Hepatocyte (in vitro differentiated cells): ENCODE results near the gene TEX13A. TPM values are rescaled to one million over a fixed set of nuclear protein-coding genes. Genes with fewer than 3 reads are reported as not detected.

ENCODE experiments used
- DNase-seq: peaks from one replicate; pipeline ENCODE4 v3.0.0-alpha.2; 2016; ENCODE audit warnings: low spot score
- H2AFZ ChIP-seq: fragments of 200-600 bp; sonication (generic); 2 replicates; pipeline ENCODE4 v1.6.0; 2016; ENCODE audit warnings: antibody characterized with exemption, mild to moderate bottlenecking
- H3K27ac ChIP-seq: fragments of 200-600 bp; sonication (generic); 2 replicates; pipeline ENCODE4 v1.5.1; 2016; ENCODE audit warnings: mild to moderate bottlenecking
- H3K27me3 ChIP-seq: fragments of 200-600 bp; sonication (generic); 2 replicates; pipeline ENCODE4 v1.6.1; 2016
- H3K36me3 ChIP-seq: fragments of 200-600 bp; sonication (generic); replicated peaks from 2 replicates; pipeline ENCODE4 v1.5.1; 2016; ENCODE audit warnings: low read depth; ENCODE audit not compliant: insufficient read depth
- H3K4me1 ChIP-seq: fragments of 200-600 bp; sonication (generic); 2 replicates; pipeline ENCODE4 v1.5.1; 2016; ENCODE audit warnings: mild to moderate bottlenecking, moderate library complexity; ENCODE audit not compliant: insufficient read depth
- H3K4me2 ChIP-seq: fragments of 200-600 bp; sonication (generic); 2 replicates; pipeline ENCODE4 v1.6.0; 2016
- H3K4me3 ChIP-seq: fragments of 200-600 bp; sonication (generic); 2 replicates; pipeline ENCODE4 v1.5.1; 2016; ENCODE audit warnings: mild to moderate bottlenecking
- H3K79me2 ChIP-seq: fragments of 200-600 bp; sonication (generic); 2 replicates; pipeline ENCODE4 v1.6.0; 2017; ENCODE audit warnings: mild to moderate bottlenecking
- H3K9me2 ChIP-seq: fragments of 200-600 bp; sonication (generic); replicated peaks from 2 replicates; pipeline ENCODE4 v1.6.0; 2017; ENCODE audit warnings: mild to moderate bottlenecking; ENCODE audit not compliant: insufficient read depth
- H3K9me3 ChIP-seq: fragments of 200-600 bp; sonication (generic); 2 replicates; pipeline ENCODE4 v1.5.1; 2016; ENCODE audit warnings: low read depth, mild to moderate bottlenecking
- H4K20me1 ChIP-seq: fragments of 200-600 bp; sonication (generic); 2 replicates; pipeline ENCODE4 v1.6.0; 2016; ENCODE audit warnings: mild to moderate bottlenecking; ENCODE audit not compliant: insufficient read depth, poor library complexity, severe bottlenecking
- EZH2 ChIP-seq: fragments of 200-600 bp; sonication (generic); IDR thresholded peaks from 2 replicates; pipeline ENCODE4 v1.6.1; 2016; ENCODE audit warnings: antibody characterized with exemption, mild to moderate bottlenecking, borderline replicate concordance
- EZH2phosphoT487 ChIP-seq: fragments of 200-600 bp; sonication (generic); IDR thresholded peaks from one replicate; pipeline ENCODE4 v1.6.1; 2018; ENCODE audit warnings: antibody characterized with exemption, mild to moderate bottlenecking, low read depth, moderate library complexity; ENCODE audit not compliant: unreplicated experiment, severe bottlenecking
- WGBS: methylation state at CpG from one replicate; pipeline ENCODE4 v1.1.6; 2016; ENCODE audit warnings: low lambda C conversion rate; ENCODE audit errors: missing lambda C conversion rate; 5-methylcytosine and 5-hydroxymethylcytosine counted together
- polyA plus RNA-seq: library from polyadenylated mRNA; unstranded; fragments of >200 nt; fragmentation: Nextera tagmentation; extraction: Ambion mirVana; gene quantifications from 2 replicates; pipeline ENCODE4 v1.2.1, GENCODE V29; 2016
- total RNA-seq: library from RNA; depleted of rRNA; stranded (reverse); fragments of >200 nt; gene quantifications from 2 replicates; pipeline ENCODE4 v1.2.3, GENCODE V29; 2014
- TF ChIP-seq, protein P1 (sequence below): fragments of 200-600 bp; sonication (generic); IDR thresholded peaks from 2 replicates; pipeline ENCODE4 v1.5.1; 2016; ENCODE audit warnings: antibody characterized with exemption, mild to moderate bottlenecking; ENCODE audit not compliant: poor library complexity

Gene TEX13A, protein sequence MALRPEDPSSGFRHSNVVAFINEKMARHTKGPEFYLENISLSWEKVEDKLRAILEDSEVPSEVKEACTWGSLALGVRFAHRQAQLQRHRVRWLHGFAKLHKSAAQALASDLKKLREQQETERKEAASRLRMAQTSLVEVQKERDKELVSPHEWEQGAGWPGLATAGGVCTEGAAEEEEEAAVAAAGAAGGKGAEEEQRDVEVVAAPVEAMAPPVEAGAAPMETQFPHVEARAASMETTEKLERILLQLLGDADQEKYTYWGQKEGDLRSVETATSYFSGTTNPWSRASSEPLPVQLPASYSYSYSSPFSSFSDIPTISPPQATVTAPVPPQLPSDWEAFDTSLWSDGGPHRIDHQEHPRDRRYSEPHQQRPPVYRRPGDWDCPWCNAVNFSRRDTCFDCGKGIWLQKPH
- total RNA-seq (not detected in 2 replicates), polyA plus RNA-seq (not detected in 2 replicates)

DNA sequence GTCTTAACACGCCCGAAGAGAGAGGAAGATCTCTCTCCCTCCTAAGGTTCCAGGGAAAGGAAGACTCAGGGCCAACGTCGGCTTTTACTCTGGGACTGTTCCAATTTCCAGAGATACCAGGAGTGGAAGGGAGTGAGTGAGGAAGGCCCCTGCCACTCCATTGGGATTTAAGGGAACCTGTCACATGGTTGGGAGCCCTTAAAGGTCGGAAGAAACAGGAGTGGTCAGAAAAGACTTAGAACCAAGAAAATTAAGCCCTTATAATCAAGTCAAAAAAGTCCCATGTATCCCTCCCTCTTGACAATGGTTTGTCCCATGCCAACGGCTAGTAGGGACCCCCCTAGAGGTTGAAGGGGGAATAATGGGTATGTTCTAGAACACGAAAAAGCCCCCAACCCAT lies at the start of gene TEX13A:
TSS of gene TEX13A (minus strand) at position 59 of the 400 bp plus-strand sequence. CDS start 297 bp downstream, outside the sequence.
- Histone ChIP-seq H2AFZ (no peak within 1 kb of the TSS), H4K20me1 (no peaks in the 10 kb centered on the region), H3K27me3 (no peaks in the 10 kb centered on the region), H3K9me2 (no peaks in the 10 kb centered on the region), H3K4me3 (no peak within 1 kb of the TSS), H3K79me2 (no peaks in the 10 kb centered on the region), H3K4me2 (no peak within 1 kb of the TSS), H3K9me3 (no peaks in the 10 kb centered on the region), H3K4me1 (no peaks in the 10 kb centered on the region), H3K36me3 (no peaks in the 10 kb centered on the region), H3K27ac (no peak within 1 kb of the TSS)
- no peak for TF ChIP-seq EZH2phosphoT487
- TF ChIP-seq EZH2: no peak
- TF ChIP-seq, protein P1, sequence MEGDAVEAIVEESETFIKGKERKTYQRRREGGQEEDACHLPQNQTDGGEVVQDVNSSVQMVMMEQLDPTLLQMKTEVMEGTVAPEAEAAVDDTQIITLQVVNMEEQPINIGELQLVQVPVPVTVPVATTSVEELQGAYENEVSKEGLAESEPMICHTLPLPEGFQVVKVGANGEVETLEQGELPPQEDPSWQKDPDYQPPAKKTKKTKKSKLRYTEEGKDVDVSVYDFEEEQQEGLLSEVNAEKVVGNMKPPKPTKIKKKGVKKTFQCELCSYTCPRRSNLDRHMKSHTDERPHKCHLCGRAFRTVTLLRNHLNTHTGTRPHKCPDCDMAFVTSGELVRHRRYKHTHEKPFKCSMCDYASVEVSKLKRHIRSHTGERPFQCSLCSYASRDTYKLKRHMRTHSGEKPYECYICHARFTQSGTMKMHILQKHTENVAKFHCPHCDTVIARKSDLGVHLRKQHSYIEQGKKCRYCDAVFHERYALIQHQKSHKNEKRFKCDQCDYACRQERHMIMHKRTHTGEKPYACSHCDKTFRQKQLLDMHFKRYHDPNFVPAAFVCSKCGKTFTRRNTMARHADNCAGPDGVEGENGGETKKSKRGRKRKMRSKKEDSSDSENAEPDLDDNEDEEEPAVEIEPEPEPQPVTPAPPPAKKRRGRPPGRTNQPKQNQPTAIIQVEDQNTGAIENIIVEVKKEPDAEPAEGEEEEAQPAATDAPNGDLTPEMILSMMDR: no peak
- DNase-seq: no peak
- 82% methylated on average over 7 of the region's 7 CpGs for WGBS

DNA sequence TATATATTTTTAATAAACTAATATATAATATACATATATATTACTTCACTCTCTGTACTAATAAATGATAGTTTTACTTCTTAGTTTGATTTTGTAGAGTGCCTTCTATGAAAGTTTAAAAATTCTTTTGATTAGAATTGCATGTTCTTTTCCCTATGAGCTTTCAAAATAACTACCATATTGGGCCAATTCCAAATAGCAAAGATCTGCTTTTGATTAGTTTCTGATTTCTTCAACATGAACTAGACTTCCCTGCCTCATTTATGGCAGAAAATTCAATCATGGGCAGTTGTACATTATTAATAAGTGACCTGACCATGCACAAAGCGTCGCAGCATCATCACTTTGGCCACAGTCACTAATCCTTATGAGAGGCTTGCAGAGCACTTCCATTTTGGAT lies 48.9 kb upstream of the TEX13A start:
- H3K27ac ChIP-seq: no peak overlapping the region
- H3K4me1 ChIP-seq: no peaks in the 10 kb centered on the region
- H4K20me1 ChIP-seq: no peaks in the 10 kb centered on the region
- H3K79me2 ChIP-seq: no peaks in the 10 kb centered on the region
- no peak overlapping the region for H3K4me2 ChIP-seq
- DNase-seq: no peak
- no peaks in the 10 kb centered on the region for H3K9me2 ChIP-seq
- no peak overlapping the region for H3K4me3 ChIP-seq
- H3K36me3 ChIP-seq: no peaks in the 10 kb centered on the region
- TF ChIP-seq EZH2phosphoT487 (no peak), EZH2 (no peak)
- TF ChIP-seq, protein P1: no peak
- 76% methylated on average over 2 of the region's 2 CpGs for whole genome bisulfite sequencing
- H3K27me3 ChIP-seq: no peaks in the 10 kb centered on the region
- no peaks in the 10 kb centered on the region for H3K9me3 ChIP-seq
- H2AFZ ChIP-seq: no peak overlapping the region

DNA sequence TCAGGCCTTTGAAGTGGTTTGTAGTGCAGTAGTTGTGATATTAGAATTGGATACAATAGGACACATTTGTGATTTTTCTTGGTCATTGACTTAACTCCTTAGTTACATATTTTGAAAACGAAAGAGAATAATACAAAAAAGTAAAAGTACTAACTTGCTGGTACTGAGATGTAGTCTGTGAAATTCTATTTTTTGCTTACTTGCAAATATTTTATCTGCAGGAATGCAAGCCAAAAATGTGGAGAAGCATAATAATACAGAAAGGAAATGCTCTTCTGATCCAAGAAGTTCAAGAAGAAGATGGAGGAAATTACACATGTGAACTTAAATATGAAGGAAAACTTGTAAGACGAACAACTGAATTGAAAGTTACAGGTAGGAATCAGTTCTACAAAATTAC lies 46.7 kb upstream of the TEX13A start:
- Histone ChIP-seq H4K20me1 (no peaks in the 10 kb centered on the region), H3K9me2 (no peaks in the 10 kb centered on the region), H3K4me3 (no peak overlapping the region), H3K9me3 (no peaks in the 10 kb centered on the region), H2AFZ (no peak overlapping the region), H3K27me3 (no peaks in the 10 kb centered on the region), H3K79me2 (no peaks in the 10 kb centered on the region), H3K27ac (no peak overlapping the region), H3K4me1 (no peaks in the 10 kb centered on the region), H3K4me2 (no peak overlapping the region), H3K36me3 (no peaks in the 10 kb centered on the region)
- WGBS: 82% methylated on average over 2 of the region's 2 CpGs
- no peak for TF ChIP-seq EZH2
- TF ChIP-seq EZH2phosphoT487: no peak
- TF ChIP-seq, protein P1: no peak
- no peak for DNase-seq
